PC-3 (cell line): ENCODE results near the gene CHPT1. TPM values are rescaled to one million over a fixed set of nuclear protein-coding genes. Genes with fewer than 3 reads are reported as not detected.

Source experiments
- ATAC-seq: fragments of 200-7000 bp; cut with Tn5 transposase; 2 replicates; pipeline ENCODE4 v1.9.1; 2020; ENCODE audit warnings: mild to moderate bottlenecking, moderate library complexity
- BruUV-seq: library from RNA; stranded (reverse); fragments of 400-500 nt; replicated peaks from 2 replicates; lab custom pipeline; 2021; lab: Mats Ljungman, UMichigan
- CTCF ChIA-PET: fragments of 300-600 bp; sonication (Branson Sonifier 250); formaldehyde crosslinking; loops from one replicate; lab custom pipeline; 2022; ENCODE audit warnings: antibody characterized with exemption; lab: Charles Lee
- POLR2A ChIA-PET: fragments of 300-600 bp; sonication (Branson Sonifier 250); formaldehyde crosslinking; loops from one replicate; lab custom pipeline; 2022; ENCODE audit warnings: antibody characterized with exemption; ENCODE audit not compliant: unreplicated experiment; lab: Charles Lee
- DNase-seq: peaks from one replicate; pipeline ENCODE4 v3.0.0-alpha.2; 2015
- H2AFZ ChIP-seq: fragments of 300-600 bp; sonication (generic); 2 replicates; pipeline ENCODE4 v1.6.0; 2016; ENCODE audit warnings: antibody characterized with exemption, low read length
- H3F3A ChIP-seq: fragments of 300-600 bp; sonication (generic); one replicate; pipeline ENCODE4 v1.6.0; 2017; ENCODE audit warnings: antibody characterized with exemption, low read length, control low read depth, mild to moderate bottlenecking; ENCODE audit not compliant: unreplicated experiment
- H3K27ac ChIP-seq: fragments of 300-600 bp; sonication (generic); 2 replicates; pipeline ENCODE4 v1.5.1; 2016; ENCODE audit warnings: mild to moderate bottlenecking, low read length
- H3K27me3 ChIP-seq: fragments of 300-600 bp; sonication (generic); 2 replicates; pipeline ENCODE4 v1.6.1; 2016; ENCODE audit warnings: low read length, mixed read lengths
- H3K36me3 ChIP-seq: fragments of 300-600 bp; sonication (generic); 2 replicates; pipeline ENCODE4 v1.6.1; 2016; ENCODE audit warnings: low read depth, mixed run types, low read length, mixed read lengths
- H3K4me1 ChIP-seq: fragments of 300-600 bp; sonication (generic); 2 replicates; pipeline ENCODE4 v1.5.1; 2016; ENCODE audit warnings: low read length; ENCODE audit not compliant: insufficient read depth
- H3K4me2 ChIP-seq: fragments of 300-600 bp; sonication (generic); 2 replicates; pipeline ENCODE4 v1.6.0; 2016; ENCODE audit warnings: low read length
- H3K4me3 ChIP-seq: fragments of 300-600 bp; sonication (generic); 2 replicates; pipeline ENCODE4 v1.5.1; 2016; ENCODE audit warnings: mild to moderate bottlenecking, low read length, mixed read lengths
- H3K79me2 ChIP-seq: fragments of 300-600 bp; sonication (generic); 2 replicates; pipeline ENCODE4 v1.6.1; 2017; ENCODE audit warnings: low read length, mixed read lengths
- H3K9ac ChIP-seq: fragments of 300-600 bp; sonication (generic); 2 replicates; pipeline ENCODE4 v1.6.0; 2016; ENCODE audit warnings: mild to moderate bottlenecking, low read length
- H3K9me2 ChIP-seq: fragments of 300-600 bp; sonication (generic); replicated peaks from 2 replicates; pipeline ENCODE4 v1.6.1; 2016; ENCODE audit warnings: mixed run types, low read length, mixed read lengths
- H3K9me3 ChIP-seq: fragments of 300-600 bp; sonication (generic); 2 replicates; pipeline ENCODE4 v1.6.1; 2016; ENCODE audit warnings: low read length, mixed read lengths
- H4K20me1 ChIP-seq: fragments of 300-600 bp; sonication (generic); 2 replicates; pipeline ENCODE4 v1.6.1; 2016; ENCODE audit warnings: low read length, mixed read lengths
- CTCF ChIP-seq: fragments of 300-600 bp; sonication (generic); conservative IDR thresholded peaks from 2 replicates; pipeline ENCODE4 v1.5.1; 2017; ENCODE audit warnings: antibody characterized with exemption, low read depth, mild to moderate bottlenecking, low read length
- EZH2 ChIP-seq: fragments of 300-600 bp; sonication (generic); IDR thresholded peaks from one replicate; pipeline ENCODE4 v1.6.1; 2017; ENCODE audit warnings: antibody characterized with exemption, mild to moderate bottlenecking, low read length; ENCODE audit not compliant: unreplicated experiment
- EZH2phosphoT487 ChIP-seq: fragments of 300-600 bp; sonication (generic); IDR thresholded peaks from 2 replicates; pipeline ENCODE4 v1.6.1; 2018; ENCODE audit warnings: mild to moderate bottlenecking, antibody characterized with exemption, low read length, borderline replicate concordance
- intact Hi-C: fragments of 100-400 bp; cut with micrococcal nuclease; formaldehyde crosslinking; loops from 2 replicates; pipeline ENCODE4 v1.9.0; 2023
- total RNA-seq: library from RNA; depleted of rRNA; stranded (reverse); fragments of >200 nt; gene quantifications from 2 replicates; pipeline ENCODE4 v1.2.3, GENCODE V29; 2014

CHPT1 gene
- total RNA-seq, 1 experiment from 2014 or later = 55.3 TPM

- ATAC-seq = peak; percentile 41
Measured at GRCh38 chr12:101707131-101707782, 9.8 kb downstream of the CHPT1 start.

GRCh38 chr12:101710288-101710687 is 12.8 kb downstream of the CHPT1 start:
- Histone ChIP-seq H2AFZ (no peak overlapping the region), H3K9me2 (no peaks in the 10 kb centered on the region), H3K36me3 (no peaks in the 10 kb centered on the region), H3K4me3 (no peak overlapping the region), H3F3A (no peaks in the 10 kb centered on the region), H4K20me1 (peaks cover 4% of the 10 kb centered on the region; the same call in 1 of the 2 replicates), H3K9ac (no peak overlapping the region), H3K4me1 (peaks cover 8% of the 10 kb centered on the region; the same call in 1 of the 2 replicates), H3K27ac (no peak overlapping the region), H3K79me2 (peaks cover 13% of the 10 kb centered on the region), H3K27me3 (no peaks in the 10 kb centered on the region), H3K4me2 (no peak overlapping the region), H3K9me3 (no peaks in the 10 kb centered on the region)
- ATAC-seq (no peak), DNase-seq (no peak)
- no TSS peak for BruUV-seq
- intact Hi-C loops = no loop called here
- ChIA-PET POLR2A (no interaction called here), CTCF (no interaction called here)
- no peak for TF ChIP-seq EZH2phosphoT487
- no peak for TF ChIP-seq CTCF
- TF ChIP-seq EZH2 = no peak

More at GRCh38 chr12:101707131-101707782, 9.8 kb downstream of the CHPT1 start:
- Histone ChIP-seq H3F3A (no peaks in the 10 kb centered on the region), H2AFZ (no peak overlapping the region), H3K27me3 (no peaks in the 10 kb centered on the region), H3K9me3 (no peaks in the 10 kb centered on the region), H3K4me2 (no peak overlapping the region), H3K9me2 (no peaks in the 10 kb centered on the region), H3K4me1 (peaks cover 8% of the 10 kb centered on the region; the same call in 1 of the 2 replicates), H3K36me3 (no peaks in the 10 kb centered on the region), H3K27ac (no peak overlapping the region), H3K79me2 (peaks cover 15% of the 10 kb centered on the region; the same call in 1 of the 2 replicates), H3K4me3 (no peak overlapping the region), H3K9ac (no peak overlapping the region), H4K20me1 (peaks cover 4% of the 10 kb centered on the region; the same call in 1 of the 2 replicates)
- TF ChIP-seq EZH2phosphoT487 (no peak), CTCF (no peak), EZH2 (no peak)
- no TSS peak for BruUV-seq
- intact Hi-C loops = no loop called here
- DNase-seq = peak; percentile 39
- ChIA-PET POLR2A (no interaction called here), CTCF (no interaction called here)

GRCh38 chr12:101713059-101713682 is 15.7 kb downstream of the CHPT1 start:
- Histone ChIP-seq H3K4me3 (no peak overlapping the region), H3K27ac (no peak overlapping the region), H3K79me2 (peaks cover 13% of the 10 kb centered on the region), H4K20me1 (peaks cover 4% of the 10 kb centered on the region; the same call in 1 of the 2 replicates), H3K9me3 (no peaks in the 10 kb centered on the region), H3K9me2 (no peaks in the 10 kb centered on the region), H3F3A (no peaks in the 10 kb centered on the region), H3K27me3 (no peaks in the 10 kb centered on the region), H3K4me1 (no peaks in the 10 kb centered on the region), H3K4me2 (no peak overlapping the region), H2AFZ (no peak overlapping the region), H3K9ac (no peak overlapping the region), H3K36me3 (no peaks in the 10 kb centered on the region)
- TF ChIP-seq EZH2phosphoT487 (no peak), EZH2 (no peak), CTCF (no peak)
- ChIA-PET POLR2A (no interaction called here), CTCF (interaction anchor here (0.6 kb wide), 1 partner anchor 11 kb away, joined by 3 read pairs; no protein-coding TSS in a partner anchor)
- ATAC-seq (no peak), DNase-seq (no peak)
- intact Hi-C loops = no loop called here
- no TSS peak for BruUV-seq
